Measurements from ENCODE around the gene GRIFIN. TPM values are rescaled to one million over a fixed set of nuclear protein-coding genes. Genes with fewer than 3 reads are reported as not detected.
A peak's percentile ranks its signal among the peaks of the same experiment; 100 is the strongest.

The GRIFIN gene
- total RNA-seq, 1 donor from 2014 or later, result not detected

DNA sequence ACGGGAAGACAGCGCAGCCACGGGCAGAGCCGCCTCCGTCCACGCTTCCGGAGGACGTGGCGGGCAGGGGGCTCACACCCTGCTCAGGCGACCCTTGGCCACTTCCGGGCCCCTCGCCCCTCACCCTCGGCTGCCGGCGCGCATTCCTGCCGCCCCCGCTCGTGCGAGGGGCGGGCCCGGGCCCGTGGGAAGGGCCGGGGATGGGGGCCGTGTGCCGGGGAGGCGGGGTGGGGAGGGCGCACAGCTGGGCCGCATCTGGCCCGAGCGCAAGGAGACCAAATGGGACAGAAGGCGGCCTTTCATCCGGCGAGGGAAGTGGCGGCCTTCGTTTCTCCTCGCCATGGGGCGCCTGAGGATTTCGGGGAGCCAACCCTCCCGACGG lies 42.5 kb upstream of the GRIFIN start:
- H3K27me3 ChIP-seq (ENCODE audit: control insufficient read depth, insufficient read depth, low read length), result no peaks in the 10 kb centered on the region
- no peaks in the 10 kb centered on the region for H3K36me3 ChIP-seq (ENCODE audit: control insufficient read depth, insufficient read depth, low read length)
- TF ChIP-seq, protein P1, sequence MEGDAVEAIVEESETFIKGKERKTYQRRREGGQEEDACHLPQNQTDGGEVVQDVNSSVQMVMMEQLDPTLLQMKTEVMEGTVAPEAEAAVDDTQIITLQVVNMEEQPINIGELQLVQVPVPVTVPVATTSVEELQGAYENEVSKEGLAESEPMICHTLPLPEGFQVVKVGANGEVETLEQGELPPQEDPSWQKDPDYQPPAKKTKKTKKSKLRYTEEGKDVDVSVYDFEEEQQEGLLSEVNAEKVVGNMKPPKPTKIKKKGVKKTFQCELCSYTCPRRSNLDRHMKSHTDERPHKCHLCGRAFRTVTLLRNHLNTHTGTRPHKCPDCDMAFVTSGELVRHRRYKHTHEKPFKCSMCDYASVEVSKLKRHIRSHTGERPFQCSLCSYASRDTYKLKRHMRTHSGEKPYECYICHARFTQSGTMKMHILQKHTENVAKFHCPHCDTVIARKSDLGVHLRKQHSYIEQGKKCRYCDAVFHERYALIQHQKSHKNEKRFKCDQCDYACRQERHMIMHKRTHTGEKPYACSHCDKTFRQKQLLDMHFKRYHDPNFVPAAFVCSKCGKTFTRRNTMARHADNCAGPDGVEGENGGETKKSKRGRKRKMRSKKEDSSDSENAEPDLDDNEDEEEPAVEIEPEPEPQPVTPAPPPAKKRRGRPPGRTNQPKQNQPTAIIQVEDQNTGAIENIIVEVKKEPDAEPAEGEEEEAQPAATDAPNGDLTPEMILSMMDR (IDR thresholded peaks at IDR 0.05; ENCODE audit: insufficient read depth, low read length, poor library complexity, severe bottlenecking), result no peak
- no peak for DNase-seq (ENCODE audit: low read depth)
- no peak overlapping the region for H3K4me3 ChIP-seq (ENCODE audit: low read depth, low read length)

DNA sequence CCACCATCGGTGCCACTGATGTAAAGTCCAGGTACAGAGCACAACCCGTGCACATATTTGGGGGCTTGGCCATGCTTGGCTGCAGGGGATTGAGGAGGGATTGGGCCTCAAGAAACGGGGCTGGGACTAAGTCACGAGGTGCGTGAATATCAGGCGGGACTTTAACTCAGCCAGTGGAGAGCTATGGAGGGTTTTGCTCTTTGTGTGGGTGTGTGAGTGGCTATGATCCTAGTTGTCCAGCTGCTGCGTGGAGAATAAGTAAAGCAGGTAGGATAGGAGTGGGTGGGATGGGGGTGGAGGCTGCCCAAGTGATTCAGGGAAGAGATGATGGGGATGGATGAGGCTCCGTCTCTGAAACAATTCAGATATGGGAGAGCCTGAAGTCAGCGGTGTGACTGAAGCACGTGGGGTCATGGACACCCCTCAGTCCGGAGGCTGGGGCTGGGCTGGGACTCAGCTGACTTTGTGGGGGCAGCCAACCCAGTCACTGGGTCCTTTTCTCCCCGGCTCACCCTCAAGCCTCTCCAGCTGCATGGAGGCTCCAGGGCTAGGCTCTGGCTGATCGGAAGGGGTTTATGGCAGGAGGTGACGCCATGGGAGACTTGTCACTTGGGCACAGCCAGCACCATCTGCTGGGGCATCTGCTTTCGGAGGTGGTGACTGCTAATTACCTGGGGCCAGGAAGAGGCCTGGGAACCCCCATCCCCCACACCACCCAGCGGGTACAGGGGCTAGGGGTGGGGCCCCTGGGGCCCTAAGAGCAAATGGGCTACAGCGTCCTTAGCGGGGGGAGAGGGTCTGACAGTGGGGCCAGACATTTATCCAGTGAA lies 41.7 kb upstream of the GRIFIN start:
- TF ChIP-seq, protein P1 (IDR thresholded peaks at IDR 0.05; ENCODE audit: insufficient read depth, low read length, poor library complexity, severe bottlenecking), result no peak
- H3K4me3 ChIP-seq (ENCODE audit: low read depth, low read length), result no peak overlapping the region
- DNase-seq (ENCODE audit: low read depth), result no peak
- no peaks in the 10 kb centered on the region for H3K36me3 ChIP-seq (ENCODE audit: control insufficient read depth, insufficient read depth, low read length)
- no peaks in the 10 kb centered on the region for H3K27me3 ChIP-seq (ENCODE audit: control insufficient read depth, insufficient read depth, low read length)

DNA sequence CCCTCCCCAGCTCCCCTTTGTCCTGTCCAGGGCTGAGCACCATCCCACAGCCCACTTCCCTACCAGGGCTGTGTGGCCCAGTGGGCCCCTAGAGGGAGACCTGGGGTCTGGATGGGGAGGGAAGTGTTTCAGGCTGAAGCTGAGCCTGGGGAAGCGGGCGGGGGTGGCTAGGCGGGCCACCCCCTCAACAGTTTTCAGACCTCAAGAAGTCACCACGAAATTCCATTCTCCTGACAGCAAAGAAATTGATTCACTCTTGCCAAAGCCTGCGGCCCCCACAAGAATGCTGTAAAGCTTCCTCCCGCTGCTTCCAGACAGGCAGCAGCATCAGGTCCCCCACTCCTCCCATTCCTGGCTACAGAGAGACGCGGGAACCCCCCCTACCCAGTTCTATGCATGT lies 40.8 kb upstream of the GRIFIN start:
- Histone ChIP-seq H3K4me3 (ENCODE audit: low read depth, low read length) (no peak overlapping the region), H3K27me3 (ENCODE audit: control insufficient read depth, insufficient read depth, low read length) (no peaks in the 10 kb centered on the region), H3K36me3 (ENCODE audit: control insufficient read depth, insufficient read depth, low read length) (no peaks in the 10 kb centered on the region)
- TF ChIP-seq, protein P1 (IDR thresholded peaks at IDR 0.05; ENCODE audit: insufficient read depth, low read length, poor library complexity, severe bottlenecking), result peak; percentile 26
- DNase-seq (ENCODE audit: low read depth), result peak; percentile 94

DNA sequence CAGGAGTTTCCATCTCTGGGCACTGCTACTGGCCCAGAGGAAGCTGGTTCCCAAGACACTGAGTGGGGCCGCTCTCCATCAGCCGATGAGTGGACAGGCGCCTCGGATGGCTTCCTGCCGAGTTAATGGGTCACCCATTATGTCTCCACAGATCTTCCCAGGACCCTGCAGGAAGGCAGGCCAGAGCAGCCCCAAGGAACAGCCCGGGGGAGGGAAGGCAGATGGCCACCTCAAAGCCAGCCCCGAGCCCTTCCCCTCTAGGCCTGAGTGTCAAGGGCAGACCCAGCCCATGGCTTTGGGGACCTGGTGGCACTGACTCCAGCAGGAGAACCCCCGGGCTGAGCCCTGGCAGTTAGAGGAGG lies 40.0 kb upstream of the GRIFIN start:
- no peak overlapping the region for H3K4me3 ChIP-seq (ENCODE audit: low read depth, low read length)
- no peaks in the 10 kb centered on the region for H3K27me3 ChIP-seq (ENCODE audit: control insufficient read depth, insufficient read depth, low read length)
- peak; percentile 80 for DNase-seq (ENCODE audit: low read depth)
- TF ChIP-seq, protein P1 (IDR thresholded peaks at IDR 0.05; ENCODE audit: insufficient read depth, low read length, poor library complexity, severe bottlenecking), result no peak
- H3K36me3 ChIP-seq (ENCODE audit: control insufficient read depth, insufficient read depth, low read length), result no peaks in the 10 kb centered on the region

DNA sequence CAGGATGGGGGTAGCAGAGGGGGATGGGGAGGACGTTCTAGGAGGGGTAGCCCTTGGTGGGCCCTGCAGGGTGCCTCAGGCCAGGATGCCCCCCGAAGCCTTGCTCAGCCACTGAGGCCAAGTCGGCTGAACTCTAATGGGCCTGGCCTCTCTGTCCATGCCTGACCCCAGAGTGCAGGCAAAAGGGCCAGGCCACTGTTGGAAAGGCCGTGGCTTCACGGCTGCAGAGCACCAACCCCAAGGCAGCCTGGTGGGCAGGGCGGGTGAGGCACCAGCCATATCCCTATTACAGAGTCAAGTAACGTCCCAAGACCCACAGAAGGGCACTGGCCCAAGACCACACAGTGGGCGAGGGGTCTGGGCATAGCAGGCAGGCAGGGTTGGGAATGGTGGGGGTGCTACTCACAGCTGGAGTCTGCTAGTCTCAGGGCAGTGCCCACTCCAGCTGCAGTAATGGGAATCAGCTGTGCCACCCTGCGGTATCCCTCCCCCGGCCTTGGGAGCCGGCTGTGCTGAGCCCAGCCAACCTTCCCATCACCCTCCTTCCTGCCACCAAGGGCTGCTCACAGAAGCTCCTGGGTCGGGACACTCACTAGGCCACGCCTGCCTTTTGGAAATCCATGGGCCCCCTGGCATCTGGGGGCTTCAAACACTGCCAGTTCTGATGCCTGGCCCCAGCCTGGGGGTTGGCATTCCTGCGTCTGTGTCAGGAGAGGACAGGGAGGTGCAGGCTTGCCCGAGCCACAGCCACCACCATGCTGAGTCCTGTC lies 39.4 kb upstream of the GRIFIN start:
- no peaks in the 10 kb centered on the region for H3K36me3 ChIP-seq (ENCODE audit: control insufficient read depth, insufficient read depth, low read length)
- no peak overlapping the region for H3K4me3 ChIP-seq (ENCODE audit: low read depth, low read length)
- TF ChIP-seq, protein P1 (IDR thresholded peaks at IDR 0.05; ENCODE audit: insufficient read depth, low read length, poor library complexity, severe bottlenecking), result no peak
- no peaks in the 10 kb centered on the region for H3K27me3 ChIP-seq (ENCODE audit: control insufficient read depth, insufficient read depth, low read length)
- no peak for DNase-seq (ENCODE audit: low read depth)
